ENCODE measurements around the gene NXPH3. TPM values are rescaled to one million over a fixed set of nuclear protein-coding genes. Genes with fewer than 3 reads are reported as not detected.

NXPH3 gene
- total and polyA plus RNA-seq, 9 of the 15 experiments (the other 6 are each of a cell fraction or from before 2014, with no cell fraction given) = 0.04 to 0.27 (median 0.07) TPM; not detected in 2

DNA sequence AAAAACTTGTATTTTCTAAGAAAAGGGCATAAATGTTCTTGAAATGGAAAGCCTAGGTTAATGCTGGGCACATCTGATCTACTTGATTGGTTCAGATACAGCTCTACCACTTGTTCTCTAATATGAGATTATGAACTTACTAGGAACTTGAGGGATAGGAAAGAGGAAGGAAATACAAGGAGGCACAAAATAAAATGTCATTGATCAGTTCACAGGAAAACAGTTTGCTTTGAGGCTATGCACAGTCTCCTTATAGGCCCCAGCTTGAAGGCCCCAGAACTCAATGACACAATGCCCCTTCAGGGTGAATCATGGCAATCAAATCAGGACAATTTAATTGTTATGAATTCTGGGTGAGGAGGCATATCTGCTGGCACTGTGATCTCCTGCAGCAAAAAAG, 27.1 kb downstream of the NXPH3 start (continued):
- TF ChIP-seq, protein P1, sequence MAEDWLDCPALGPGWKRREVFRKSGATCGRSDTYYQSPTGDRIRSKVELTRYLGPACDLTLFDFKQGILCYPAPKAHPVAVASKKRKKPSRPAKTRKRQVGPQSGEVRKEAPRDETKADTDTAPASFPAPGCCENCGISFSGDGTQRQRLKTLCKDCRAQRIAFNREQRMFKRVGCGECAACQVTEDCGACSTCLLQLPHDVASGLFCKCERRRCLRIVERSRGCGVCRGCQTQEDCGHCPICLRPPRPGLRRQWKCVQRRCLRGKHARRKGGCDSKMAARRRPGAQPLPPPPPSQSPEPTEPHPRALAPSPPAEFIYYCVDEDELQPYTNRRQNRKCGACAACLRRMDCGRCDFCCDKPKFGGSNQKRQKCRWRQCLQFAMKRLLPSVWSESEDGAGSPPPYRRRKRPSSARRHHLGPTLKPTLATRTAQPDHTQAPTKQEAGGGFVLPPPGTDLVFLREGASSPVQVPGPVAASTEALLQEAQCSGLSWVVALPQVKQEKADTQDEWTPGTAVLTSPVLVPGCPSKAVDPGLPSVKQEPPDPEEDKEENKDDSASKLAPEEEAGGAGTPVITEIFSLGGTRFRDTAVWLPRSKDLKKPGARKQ (CRISPR knock-in tag; IDR thresholded peaks at IDR 0.05) = no peak
- TF ChIP-seq FIP1L1 (IDR thresholded peaks at IDR 0.05; ENCODE audit: low read depth, low read length, poor library complexity, severe bottlenecking) (no peak), MEF2D (tag; conservative IDR thresholded peaks at IDR 0.05; ENCODE audit: low read depth) (no peak), HSF4 (CRISPR knock-in tag; IDR thresholded peaks at IDR 0.05; ENCODE audit: borderline replicate concordance) (no peak), TCF7 (IDR thresholded peaks at IDR 0.05; ENCODE audit: borderline replicate concordance) (no peak)
- TF ChIP-seq, protein P2, sequence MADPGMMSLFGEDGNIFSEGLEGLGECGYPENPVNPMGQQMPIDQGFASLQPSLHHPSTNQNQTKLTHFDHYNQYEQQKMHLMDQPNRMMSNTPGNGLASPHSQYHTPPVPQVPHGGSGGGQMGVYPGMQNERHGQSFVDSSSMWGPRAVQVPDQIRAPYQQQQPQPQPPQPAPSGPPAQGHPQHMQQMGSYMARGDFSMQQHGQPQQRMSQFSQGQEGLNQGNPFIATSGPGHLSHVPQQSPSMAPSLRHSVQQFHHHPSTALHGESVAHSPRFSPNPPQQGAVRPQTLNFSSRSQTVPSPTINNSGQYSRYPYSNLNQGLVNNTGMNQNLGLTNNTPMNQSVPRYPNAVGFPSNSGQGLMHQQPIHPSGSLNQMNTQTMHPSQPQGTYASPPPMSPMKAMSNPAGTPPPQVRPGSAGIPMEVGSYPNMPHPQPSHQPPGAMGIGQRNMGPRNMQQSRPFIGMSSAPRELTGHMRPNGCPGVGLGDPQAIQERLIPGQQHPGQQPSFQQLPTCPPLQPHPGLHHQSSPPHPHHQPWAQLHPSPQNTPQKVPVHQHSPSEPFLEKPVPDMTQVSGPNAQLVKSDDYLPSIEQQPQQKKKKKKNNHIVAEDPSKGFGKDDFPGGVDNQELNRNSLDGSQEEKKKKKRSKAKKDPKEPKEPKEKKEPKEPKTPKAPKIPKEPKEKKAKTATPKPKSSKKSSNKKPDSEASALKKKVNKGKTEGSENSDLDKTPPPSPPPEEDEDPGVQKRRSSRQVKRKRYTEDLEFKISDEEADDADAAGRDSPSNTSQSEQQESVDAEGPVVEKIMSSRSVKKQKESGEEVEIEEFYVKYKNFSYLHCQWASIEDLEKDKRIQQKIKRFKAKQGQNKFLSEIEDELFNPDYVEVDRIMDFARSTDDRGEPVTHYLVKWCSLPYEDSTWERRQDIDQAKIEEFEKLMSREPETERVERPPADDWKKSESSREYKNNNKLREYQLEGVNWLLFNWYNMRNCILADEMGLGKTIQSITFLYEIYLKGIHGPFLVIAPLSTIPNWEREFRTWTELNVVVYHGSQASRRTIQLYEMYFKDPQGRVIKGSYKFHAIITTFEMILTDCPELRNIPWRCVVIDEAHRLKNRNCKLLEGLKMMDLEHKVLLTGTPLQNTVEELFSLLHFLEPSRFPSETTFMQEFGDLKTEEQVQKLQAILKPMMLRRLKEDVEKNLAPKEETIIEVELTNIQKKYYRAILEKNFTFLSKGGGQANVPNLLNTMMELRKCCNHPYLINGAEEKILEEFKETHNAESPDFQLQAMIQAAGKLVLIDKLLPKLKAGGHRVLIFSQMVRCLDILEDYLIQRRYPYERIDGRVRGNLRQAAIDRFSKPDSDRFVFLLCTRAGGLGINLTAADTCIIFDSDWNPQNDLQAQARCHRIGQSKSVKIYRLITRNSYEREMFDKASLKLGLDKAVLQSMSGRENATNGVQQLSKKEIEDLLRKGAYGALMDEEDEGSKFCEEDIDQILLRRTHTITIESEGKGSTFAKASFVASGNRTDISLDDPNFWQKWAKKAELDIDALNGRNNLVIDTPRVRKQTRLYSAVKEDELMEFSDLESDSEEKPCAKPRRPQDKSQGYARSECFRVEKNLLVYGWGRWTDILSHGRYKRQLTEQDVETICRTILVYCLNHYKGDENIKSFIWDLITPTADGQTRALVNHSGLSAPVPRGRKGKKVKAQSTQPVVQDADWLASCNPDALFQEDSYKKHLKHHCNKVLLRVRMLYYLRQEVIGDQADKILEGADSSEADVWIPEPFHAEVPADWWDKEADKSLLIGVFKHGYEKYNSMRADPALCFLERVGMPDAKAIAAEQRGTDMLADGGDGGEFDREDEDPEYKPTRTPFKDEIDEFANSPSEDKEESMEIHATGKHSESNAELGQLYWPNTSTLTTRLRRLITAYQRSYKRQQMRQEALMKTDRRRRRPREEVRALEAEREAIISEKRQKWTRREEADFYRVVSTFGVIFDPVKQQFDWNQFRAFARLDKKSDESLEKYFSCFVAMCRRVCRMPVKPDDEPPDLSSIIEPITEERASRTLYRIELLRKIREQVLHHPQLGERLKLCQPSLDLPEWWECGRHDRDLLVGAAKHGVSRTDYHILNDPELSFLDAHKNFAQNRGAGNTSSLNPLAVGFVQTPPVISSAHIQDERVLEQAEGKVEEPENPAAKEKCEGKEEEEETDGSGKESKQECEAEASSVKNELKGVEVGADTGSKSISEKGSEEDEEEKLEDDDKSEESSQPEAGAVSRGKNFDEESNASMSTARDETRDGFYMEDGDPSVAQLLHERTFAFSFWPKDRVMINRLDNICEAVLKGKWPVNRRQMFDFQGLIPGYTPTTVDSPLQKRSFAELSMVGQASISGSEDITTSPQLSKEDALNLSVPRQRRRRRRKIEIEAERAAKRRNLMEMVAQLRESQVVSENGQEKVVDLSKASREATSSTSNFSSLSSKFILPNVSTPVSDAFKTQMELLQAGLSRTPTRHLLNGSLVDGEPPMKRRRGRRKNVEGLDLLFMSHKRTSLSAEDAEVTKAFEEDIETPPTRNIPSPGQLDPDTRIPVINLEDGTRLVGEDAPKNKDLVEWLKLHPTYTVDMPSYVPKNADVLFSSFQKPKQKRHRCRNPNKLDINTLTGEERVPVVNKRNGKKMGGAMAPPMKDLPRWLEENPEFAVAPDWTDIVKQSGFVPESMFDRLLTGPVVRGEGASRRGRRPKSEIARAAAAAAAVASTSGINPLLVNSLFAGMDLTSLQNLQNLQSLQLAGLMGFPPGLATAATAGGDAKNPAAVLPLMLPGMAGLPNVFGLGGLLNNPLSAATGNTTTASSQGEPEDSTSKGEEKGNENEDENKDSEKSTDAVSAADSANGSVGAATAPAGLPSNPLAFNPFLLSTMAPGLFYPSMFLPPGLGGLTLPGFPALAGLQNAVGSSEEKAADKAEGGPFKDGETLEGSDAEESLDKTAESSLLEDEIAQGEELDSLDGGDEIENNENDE (IDR thresholded peaks at IDR 0.05; ENCODE audit: low read depth, low read length) = no peak

All from K562 (cell line).